Measurements from ENCODE around the gene KDM5A. TPM values are rescaled to one million over a fixed set of nuclear protein-coding genes. Genes with fewer than 3 reads are reported as not detected.
"Not testable (repeated sequence)": the region's sequence is repeated elsewhere in the genome, so short reads cannot be mapped to it uniquely, and the experiment has no call there.

Gene KDM5A
- total RNA-seq (2014; rRNA removed; shearing (Covaris generic)) = 55.9 and 58.0 TPM in 2 replicates

DNA sequence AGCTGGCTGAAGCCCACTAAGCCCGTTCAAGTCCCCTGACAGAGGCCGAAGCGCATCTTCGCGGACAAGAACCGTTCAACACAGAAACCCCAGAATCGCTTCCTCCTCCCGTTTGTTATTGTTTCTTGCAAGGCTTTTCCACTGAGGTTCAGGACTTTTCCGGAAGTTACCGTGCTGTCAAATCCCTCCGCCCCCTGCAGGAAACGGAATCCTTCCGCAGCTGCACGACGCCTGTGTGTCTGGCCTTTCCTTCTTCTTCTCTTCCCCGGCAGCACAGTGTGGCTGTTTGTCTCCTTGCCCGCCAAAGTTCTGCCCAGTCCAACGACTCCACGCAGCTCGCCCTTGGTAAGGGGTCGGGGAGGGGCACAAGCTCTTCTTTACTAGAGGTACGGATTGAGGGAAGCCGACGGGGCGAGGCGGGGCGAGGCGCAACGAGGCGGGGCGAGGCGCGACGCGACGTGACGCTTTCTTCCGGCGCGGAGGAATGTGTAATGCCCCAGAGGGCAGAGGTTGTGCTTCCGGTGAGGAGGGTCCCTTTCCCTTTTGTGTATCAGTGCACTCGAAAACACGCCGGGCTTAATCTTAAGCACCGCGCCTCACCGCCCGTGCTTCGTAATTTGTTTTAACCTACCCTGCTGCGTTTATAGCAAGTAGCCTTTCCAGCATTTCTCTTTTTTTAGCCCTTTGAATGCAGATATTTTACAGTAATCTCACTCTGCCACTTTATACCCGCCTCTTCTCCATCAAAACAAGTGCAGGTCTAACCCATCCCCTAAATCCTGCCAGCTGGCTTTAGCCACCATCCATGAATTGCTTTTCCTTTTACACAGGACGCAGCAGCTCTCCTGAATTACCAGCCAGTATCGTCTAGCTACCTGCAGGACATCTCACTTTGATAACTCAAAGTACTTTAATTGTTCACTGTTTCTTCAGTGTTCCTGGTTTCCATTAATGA is at the start of gene KDM5A:
Gene KDM5A, minus strand, starts transcription at position 179 of the 955 bp plus-strand sequence. CDS start 229 bp downstream, outside the sequence.
- H3K27me3 ChIP-seq = no peaks in the 10 kb centered on the region
- H3K9me3 ChIP-seq (replicated peaks) = no peaks in the 10 kb centered on the region
- peaks cover 4% of the 10 kb centered on the region for H3K36me3 ChIP-seq
- H3K27ac ChIP-seq = peak within 1 kb of the TSS; percentile 84
- peaks cover 15% of the 10 kb centered on the region; the same call in 1 of the 2 replicates for H3K4me1 ChIP-seq
- DNase-seq = peak; percentile 93 to 95
- H3K4me3 ChIP-seq = peak within 1 kb of the TSS; percentile 84

GRCh38 chr12:435737-436136 is 46.6 kb upstream of the KDM5A start:
- H3K36me3 ChIP-seq = peaks cover 70% of the 10 kb centered on the region
- H3K9me3 ChIP-seq (replicated peaks); H3K4me1 ChIP-seq; H3K4me3 ChIP-seq; H3K27me3 ChIP-seq; DNase-seq; H3K27ac ChIP-seq: not testable (repeated sequence)

- no peak overlapping the region for H3K27ac ChIP-seq
- no peaks in the 10 kb centered on the region for H3K27me3 ChIP-seq
- no peak for DNase-seq
- H3K4me3 ChIP-seq = no peak overlapping the region
- no peaks in the 10 kb centered on the region for H3K4me1 ChIP-seq
- H3K9me3 ChIP-seq (replicated peaks) = no peaks in the 10 kb centered on the region
- H3K36me3 ChIP-seq = peaks cover 49% of the 10 kb centered on the region
These were observed 33.4 kb upstream of the KDM5A start for GRCh38 chr12:422526-422925.

DNA sequence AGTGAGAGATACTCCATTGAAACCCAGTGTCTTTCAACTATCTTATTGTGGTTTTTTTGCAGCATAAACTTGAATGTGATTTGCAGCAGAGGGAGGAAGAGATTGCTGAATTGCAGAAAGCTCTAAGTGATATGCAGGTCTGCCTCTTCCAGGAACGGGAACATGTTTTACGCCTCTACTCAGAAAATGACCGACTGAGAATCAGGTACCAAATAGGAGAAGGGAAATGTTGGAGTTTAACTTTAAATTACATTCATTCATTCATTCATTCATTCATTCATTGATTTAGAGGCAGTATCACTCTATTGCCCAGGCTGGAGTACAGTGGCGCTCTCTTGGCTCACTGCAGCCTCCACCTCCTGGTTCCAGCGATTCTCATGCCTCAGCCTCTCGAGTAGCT is 29.3 kb upstream of the KDM5A start:
- H3K27me3 ChIP-seq = no peaks in the 10 kb centered on the region

DNA sequence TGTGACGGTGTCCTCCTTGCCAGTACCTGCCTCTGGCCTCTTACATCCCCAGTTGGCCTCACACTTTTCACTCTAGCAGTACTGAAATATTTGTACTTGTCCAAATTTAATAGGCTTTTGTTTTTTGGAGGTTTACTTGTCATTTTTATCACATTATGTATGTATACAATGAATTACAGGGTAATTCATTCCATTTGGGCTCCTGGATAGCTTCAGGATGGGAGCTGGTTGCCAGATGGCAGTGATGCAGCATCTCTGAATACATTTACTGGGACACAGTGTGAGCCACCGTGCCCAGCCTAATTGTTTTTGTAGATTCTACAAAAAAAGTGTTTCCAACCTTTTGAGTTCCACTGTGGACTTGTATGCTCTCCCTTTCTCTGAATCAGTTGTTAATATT is 25.7 kb upstream of the KDM5A start:
- Histone ChIP-seq H3K4me1 (no peaks in the 10 kb centered on the region), H3K27ac (no peak overlapping the region), H3K27me3 (no peaks in the 10 kb centered on the region), H3K9me3 (replicated peaks) (no peaks in the 10 kb centered on the region), H3K36me3 (peaks cover 67% of the 10 kb centered on the region), H3K4me3 (no peak overlapping the region)
- no peak for DNase-seq

More for the DNA sequence above, 29.3 kb upstream of the KDM5A start:
- no peak overlapping the region for H3K27ac ChIP-seq
- H3K4me3 ChIP-seq = no peak overlapping the region
- peaks cover 50% of the 10 kb centered on the region for H3K36me3 ChIP-seq
- no peaks in the 10 kb centered on the region for H3K4me1 ChIP-seq
- DNase-seq = no peak
- H3K9me3 ChIP-seq (replicated peaks) = no peaks in the 10 kb centered on the region

DNA sequence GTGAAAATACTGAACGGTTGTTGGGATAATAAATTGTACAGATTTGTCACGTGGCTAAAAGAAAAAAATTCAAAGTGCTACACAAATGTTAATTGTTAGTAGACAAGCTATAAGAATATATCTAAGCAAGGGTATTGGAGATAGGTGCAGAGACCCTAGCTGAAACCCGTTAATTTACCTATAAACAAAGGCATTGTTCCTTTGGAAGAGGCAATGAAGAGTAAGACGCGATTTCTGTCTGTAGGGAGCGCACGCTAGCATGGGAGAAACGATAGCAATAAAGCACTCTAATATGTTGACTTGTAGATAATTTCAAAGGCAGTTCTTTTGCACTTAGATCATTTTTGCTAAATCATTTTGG is 12.9 kb upstream of the KDM5A start:
- H3K36me3 ChIP-seq = peaks cover 8% of the 10 kb centered on the region
- H3K9me3 ChIP-seq (replicated peaks) = no peaks in the 10 kb centered on the region
- peak overlapping the region; percentile 49 for H3K27ac ChIP-seq
- peak overlapping the region; percentile 74 for H3K4me3 ChIP-seq
- peak; percentile 20 to 54 for DNase-seq
- 0 out of 2 replicates have a peak, but pooled peaks cover 3% of the 10 kb centered on the region for H3K4me1 ChIP-seq
- no peaks in the 10 kb centered on the region for H3K27me3 ChIP-seq

- Histone ChIP-seq H3K9me3 (replicated peaks) (no peaks in the 10 kb centered on the region), H3K27ac (peak within 1 kb of the TSS; percentile 49), H3K36me3 (peaks cover 3% of the 10 kb centered on the region), H3K4me3 (peak within 1 kb of the TSS; percentile 74), H3K4me1 (0 out of 2 replicates have a peak, but pooled peaks cover 3% of the 10 kb centered on the region), H3K27me3 (no peaks in the 10 kb centered on the region)
- peak; percentile 92 to 97 for DNase-seq
These were observed 12.3 kb upstream of the KDM5A start, which contains the start of gene CCDC77 for GRCh38 chr12:401235-402028. CCDC77 (plus strand) TSS chr12:401644; CDS start chr12:409384, 7,740 bp downstream.

DNA sequence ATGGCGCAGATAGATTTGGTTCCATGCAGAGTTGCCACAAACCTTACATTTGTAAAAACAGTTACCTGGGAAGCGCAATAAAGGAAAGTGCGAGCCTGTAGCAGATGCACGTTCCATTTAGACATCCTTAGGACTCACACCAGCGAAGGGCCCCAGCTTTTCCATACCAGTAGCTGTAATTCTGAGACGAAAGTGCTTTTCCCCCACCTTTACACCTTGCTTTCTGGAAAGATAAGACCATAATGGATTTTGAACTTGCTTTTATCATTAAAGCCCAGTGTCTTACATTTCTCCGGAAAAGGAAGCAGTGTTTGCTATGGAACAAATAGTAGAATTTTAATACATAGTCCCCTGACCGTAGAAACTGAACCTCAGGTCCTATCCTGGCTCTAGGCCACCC is 11.7 kb upstream of the KDM5A start:
- Histone ChIP-seq H3K9me3 (replicated peaks) (no peaks in the 10 kb centered on the region), H3K4me1 (0 out of 2 replicates have a peak, but pooled peaks cover 3% of the 10 kb centered on the region), H3K27ac (no peak overlapping the region), H3K36me3 (no peaks in the 10 kb centered on the region), H3K4me3 (peak overlapping the region; percentile 74), H3K27me3 (no peaks in the 10 kb centered on the region)
- DNase-seq = no peak

- peak; percentile 26 to 51 for DNase-seq
- Histone ChIP-seq H3K36me3 (peaks cover 11% of the 10 kb centered on the region), H3K4me3 (peak overlapping the region; percentile 84), H3K27ac (peak overlapping the region; percentile 84), H3K27me3 (no peaks in the 10 kb centered on the region), H3K9me3 (replicated peaks) (no peaks in the 10 kb centered on the region), H3K4me1 (peaks cover 15% of the 10 kb centered on the region; the same call in 1 of the 2 replicates)
These were observed 479 bp downstream of the KDM5A start for GRCh38 chr12:388541-389141.

GRCh38 chr12:388012-388411 is 1.1 kb downstream of the KDM5A start:
- DNase-seq = no peak
- Histone ChIP-seq H3K4me1 (peaks cover 15% of the 10 kb centered on the region; the same call in 1 of the 2 replicates), H3K4me3 (peak overlapping the region; percentile 84), H3K27ac (no peak overlapping the region), H3K9me3 (replicated peaks) (no peaks in the 10 kb centered on the region), H3K27me3 (no peaks in the 10 kb centered on the region), H3K36me3 (peaks cover 17% of the 10 kb centered on the region)

DNA sequence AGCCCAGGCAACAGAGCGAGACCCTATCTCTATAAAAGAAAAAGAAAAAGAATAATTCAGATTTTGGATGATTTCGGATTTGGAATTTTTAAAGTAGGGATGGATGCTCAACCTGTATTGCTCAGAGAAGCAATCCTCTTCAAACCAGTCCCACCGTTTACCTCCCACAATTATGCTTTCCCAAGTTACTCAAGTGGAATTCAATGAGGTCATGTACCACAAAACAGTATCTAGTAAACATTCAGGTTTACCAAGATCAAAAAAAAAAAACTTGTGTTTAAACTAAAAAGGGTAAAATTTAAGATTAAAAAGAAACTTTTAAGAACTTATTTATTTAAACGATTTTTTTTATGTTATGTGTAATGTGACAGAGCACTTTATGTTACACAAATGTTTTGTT is 2.5 kb downstream of the KDM5A start:
- Histone ChIP-seq H3K27ac (no peak overlapping the region), H3K4me3 (peak overlapping the region; percentile 84)

GRCh38 chr12:370739-371485 is 18.2 kb downstream of the KDM5A start:
- not testable (repeated sequence) for H3K4me3 ChIP-seq; DNase-seq; H3K27me3 ChIP-seq; H3K9me3 ChIP-seq (replicated peaks); H3K27ac ChIP-seq; H3K4me1 ChIP-seq
- H3K36me3 ChIP-seq = peaks cover 49% of the 10 kb centered on the region

More for the DNA sequence above, 2.5 kb downstream of the KDM5A start:
- no peaks in the 10 kb centered on the region for H3K27me3 ChIP-seq
- H3K9me3 ChIP-seq (replicated peaks) = no peaks in the 10 kb centered on the region
- H3K4me1 ChIP-seq = peaks cover 15% of the 10 kb centered on the region; the same call in 1 of the 2 replicates
- peaks cover 29% of the 10 kb centered on the region for H3K36me3 ChIP-seq
- no peak for DNase-seq

DNA sequence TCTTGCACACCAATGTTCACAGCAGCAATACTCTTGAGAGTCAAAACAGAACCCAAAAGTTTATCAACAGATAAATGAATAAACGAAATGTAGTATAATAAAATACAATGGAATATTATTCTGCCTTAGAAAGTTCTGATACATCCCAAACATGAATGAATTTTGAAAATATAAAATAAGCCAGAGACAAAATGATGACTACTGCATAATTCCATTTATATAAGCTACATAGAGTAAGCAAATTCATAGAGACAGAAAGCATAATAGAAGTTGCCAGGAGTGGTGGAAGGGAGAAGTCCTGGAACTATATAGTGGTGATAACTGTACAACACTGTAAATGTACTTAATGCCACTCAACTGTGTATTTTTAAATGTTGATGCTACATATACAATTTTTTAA is 21.1 kb downstream of the KDM5A start:
- Histone ChIP-seq H3K27me3 (no peaks in the 10 kb centered on the region), H3K4me3 (no peak overlapping the region), H3K36me3 (peaks cover 61% of the 10 kb centered on the region), H3K9me3 (replicated peaks) (peaks cover 14% of the 10 kb centered on the region; the same call in 1 of the 2 replicates), H3K27ac (no peak overlapping the region), H3K4me1 (no peaks in the 10 kb centered on the region)
- DNase-seq = no peak

- Histone ChIP-seq H3K36me3 (peaks cover 72% of the 10 kb centered on the region), H3K27me3 (no peaks in the 10 kb centered on the region), H3K27ac (no peak overlapping the region), H3K9me3 (replicated peaks) (peaks cover 6% of the 10 kb centered on the region; the same call in 1 of the 2 replicates), H3K4me1 (no peaks in the 10 kb centered on the region), H3K4me3 (no peak overlapping the region)
- no peak for DNase-seq
These were observed 22.3 kb downstream of the KDM5A start for GRCh38 chr12:366820-367219.
